HFFc6 (cell line): ENCODE data around the gene SRRT. TPM values are rescaled to one million over a fixed set of nuclear protein-coding genes. Genes with fewer than 3 reads are reported as not detected.
"Not testable (repeated sequence)": the region's sequence is repeated elsewhere in the genome, so short reads cannot be mapped to it uniquely, and the experiment has no call there.

ENCODE experiments used
- DNase-seq: peaks from one replicate; pipeline ENCODE4 v3.0.0-alpha.2; 2018
- H3K27ac Mint-ChIP-seq: 2 replicates; pipeline ENCODE4 v1.8.0; 2020; ENCODE audit warnings: mild to moderate bottlenecking, mixed read lengths
- H3K27me3 Mint-ChIP-seq: 2 replicates; pipeline ENCODE4 v1.8.0; 2021; ENCODE audit warnings: mild to moderate bottlenecking, moderate library complexity, mixed read lengths; ENCODE audit not compliant: insufficient read depth
- H3K36me3 Mint-ChIP-seq: 2 replicates; pipeline ENCODE4 v1.8.0; 2021; ENCODE audit warnings: low read depth, mixed read lengths
- H3K4me1 Mint-ChIP-seq: 2 replicates; pipeline ENCODE4 v1.8.0; 2020; ENCODE audit warnings: low read depth, mixed read lengths
- H3K4me3 Mint-ChIP-seq: 2 replicates; pipeline ENCODE4 v1.8.0; 2020; ENCODE audit warnings: mild to moderate bottlenecking, moderate library complexity, mixed read lengths
- H3K9me3 Mint-ChIP-seq: 2 replicates; pipeline ENCODE4 v1.8.0; 2020; ENCODE audit warnings: mild to moderate bottlenecking, mixed read lengths
- CTCF ChIP-seq: fragments of 200-600 bp; sonication (generic); IDR thresholded peaks from 2 replicates; pipeline ENCODE4 v1.5.0; 2021; ENCODE audit warnings: antibody characterized with exemption, mild to moderate bottlenecking
- total RNA-seq, 6 experiments: library from RNA; stranded (reverse); fragmentation: NEBNext Ultra II Directional; extraction: Animal tissue kit (Norgen Biotek cat#: 25700); gene quantifications; 2 replicates in 1 of 6; 3 replicates in 5 of 6; pipeline ENCODE4 v1.2.3, GENCODE V29; 2021

SRRT gene
- total RNA-seq, 6 experiments from 2014 or later = 111 to 154 (median 133) TPM

- Mint-ChIP-seq H3K4me3 (no peak overlapping the region), H3K36me3 (no peaks in the 10 kb centered on the region), H3K27ac (no peak overlapping the region), H3K9me3 (no peaks in the 10 kb centered on the region), H3K4me1 (peaks cover 6% of the 10 kb centered on the region), H3K27me3 (peaks cover 26% of the 10 kb centered on the region)
- TF ChIP-seq CTCF = no peak
- DNase-seq = no peak
Observed at GRCh38 chr7:100899432-100899831, 24.5 kb downstream of the SRRT start.

- Mint-ChIP-seq H3K27ac (no peak overlapping the region), H3K36me3 (no peaks in the 10 kb centered on the region), H3K9me3 (no peaks in the 10 kb centered on the region), H3K4me3 (no peak overlapping the region), H3K27me3 (peaks cover 24% of the 10 kb centered on the region), H3K4me1 (peaks cover 4% of the 10 kb centered on the region)
- DNase-seq = no peak
- TF ChIP-seq CTCF = no peak
Observed at GRCh38 chr7:100900978-100901377, 26.1 kb downstream of the SRRT start.

DNA sequence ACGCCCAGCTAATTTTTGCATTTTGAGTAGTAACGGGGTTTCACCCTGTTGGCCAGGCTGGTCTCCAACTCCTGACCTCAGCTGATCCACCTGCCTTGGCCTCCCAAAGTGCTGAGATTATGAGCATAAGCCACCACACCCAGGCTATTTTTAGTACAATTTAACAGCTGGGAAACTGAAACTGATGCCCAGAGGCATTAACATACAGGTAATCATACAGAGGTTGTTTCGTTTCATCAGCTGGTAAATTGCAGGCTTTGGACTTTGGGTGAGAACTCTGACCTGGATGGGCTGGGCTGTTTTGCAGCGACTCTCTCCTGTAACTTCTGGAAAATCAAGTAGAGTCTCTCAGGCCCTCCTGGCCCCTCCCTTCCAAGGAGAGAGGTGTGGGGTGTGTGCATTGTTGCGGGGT is 27.0 kb downstream of the SRRT start:
- no peak for TF ChIP-seq CTCF
- Mint-ChIP-seq H3K36me3 (no peaks in the 10 kb centered on the region), H3K4me1 (no peaks in the 10 kb centered on the region), H3K9me3 (0 out of 2 replicates have a peak, but pooled peaks cover 3% of the 10 kb centered on the region), H3K27me3 (peaks cover 20% of the 10 kb centered on the region), H3K27ac (no peak overlapping the region), H3K4me3 (no peak overlapping the region)
- DNase-seq = no peak

DNA sequence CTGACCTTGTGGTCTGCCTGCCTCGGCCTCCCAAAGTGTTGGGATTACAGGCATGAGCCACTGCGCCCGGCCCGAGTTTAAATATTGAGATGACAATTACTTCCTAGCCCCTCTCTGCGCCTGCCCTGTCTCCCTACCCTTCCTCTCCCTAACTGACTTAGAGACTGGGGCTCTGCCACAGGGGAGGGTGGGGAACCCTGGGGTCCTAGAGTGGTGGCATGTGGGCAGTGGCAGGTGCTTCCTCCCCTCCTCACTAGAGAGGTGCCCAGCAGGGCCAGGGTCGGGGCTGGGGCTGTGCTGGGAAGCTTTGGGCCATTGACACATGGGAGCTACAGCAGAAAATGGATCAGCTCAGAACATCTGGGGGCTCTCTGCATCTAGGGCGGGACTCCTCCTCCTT is 27.7 kb downstream of the SRRT start:
- Mint-ChIP-seq H3K36me3 (no peaks in the 10 kb centered on the region), H3K4me1 (no peaks in the 10 kb centered on the region), H3K27ac (no peak overlapping the region), H3K4me3 (no peak overlapping the region), H3K9me3 (0 out of 2 replicates have a peak, but pooled peaks cover 3% of the 10 kb centered on the region), H3K27me3 (peaks cover 17% of the 10 kb centered on the region)
- no peak for DNase-seq
- no peak for TF ChIP-seq CTCF

DNA sequence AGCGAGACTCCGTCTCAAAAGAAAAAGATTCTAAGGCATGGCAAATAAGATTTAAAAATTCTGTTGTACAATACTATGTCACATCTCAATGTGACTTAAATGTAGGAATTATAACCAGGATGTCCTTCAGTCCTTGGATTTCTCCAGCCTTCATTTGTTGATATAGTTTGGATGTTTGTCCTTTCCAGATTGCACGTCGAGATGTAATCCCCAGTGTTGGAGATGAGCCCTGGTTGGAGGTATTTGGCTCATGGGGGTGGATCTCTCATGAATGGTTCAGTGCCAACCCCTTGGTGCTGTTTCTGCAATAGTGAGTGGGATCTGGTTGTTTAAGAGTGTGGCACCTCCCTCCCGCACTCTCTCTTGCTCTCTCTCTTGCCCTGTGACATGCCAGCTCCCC is 33.6 kb downstream of the SRRT start:
- TF ChIP-seq CTCF = no peak
- peaks cover 6% of the 10 kb centered on the region for H3K36me3 Mint-ChIP-seq

GRCh38 chr7:100910443-100910842 is 35.5 kb downstream of the SRRT start:
- H3K4me1 Mint-ChIP-seq, H3K9me3 Mint-ChIP-seq, H3K27ac Mint-ChIP-seq, H3K36me3 Mint-ChIP-seq, H3K4me3 Mint-ChIP-seq, DNase-seq: not testable (repeated sequence)
- H3K27me3 Mint-ChIP-seq = peaks cover 20% of the 10 kb centered on the region

More for the DNA sequence above, 33.6 kb downstream of the SRRT start:
- no peak overlapping the region for H3K27ac Mint-ChIP-seq
- peaks cover 20% of the 10 kb centered on the region for H3K27me3 Mint-ChIP-seq
- peaks cover 8% of the 10 kb centered on the region; the same call in 1 of the 2 replicates for H3K9me3 Mint-ChIP-seq
- DNase-seq = no peak
- no peaks in the 10 kb centered on the region for H3K4me1 Mint-ChIP-seq
- no peak overlapping the region for H3K4me3 Mint-ChIP-seq
